Gastrocnemius medialis (tissue), 4 donors: ENCODE measurements around the gene PHC3. TPM values are rescaled to one million over a fixed set of nuclear protein-coding genes. Genes with fewer than 3 reads are reported as not detected.
"Not testable (repeated sequence)": the region's sequence is repeated elsewhere in the genome, so short reads cannot be mapped to it uniquely, and the experiment has no call there.

Experiments
- ATAC-seq, 2 donors: fragments of 150-250 bp; one replicate each; pipeline ENCODE4 v1.9.1; 2016
- DNase-seq, 2 donors: peaks; one replicate each; pipeline ENCODE4 v3.0.0-alpha.2; 2019
- H3K27ac ChIP-seq, 4 donors: fragments of 200-600 bp; sonication (generic); 1 replicate in 1 of 4; 2 replicates in 3 of 4; pipeline ENCODE4 v1.5.1; 2016 to 2018; ENCODE audit warnings: mild to moderate bottlenecking in 2 of 4, moderate library complexity in 1 of 4
- H3K27me3 ChIP-seq, 3 donors: fragments of 200-600 bp; sonication (generic) in 2 of 3; 1 replicate in 1 of 3; 2 replicates in 2 of 3; pipeline versions ENCODE4 v1.5.1 to v1.6.0; 2016 to 2019; ENCODE audit warnings: mild to moderate bottlenecking in 1 of 3, moderate library complexity in 1 of 3
- H3K36me3 ChIP-seq, 2 donors: fragments of 200-600 bp; sonication (generic) in 1 of 2; one replicate each; pipeline ENCODE4 v1.5.1; 2017 to 2018
- H3K4me1 ChIP-seq, 2 donors: fragments of 200-600 bp; sonication (generic) in 1 of 2; one replicate each; pipeline ENCODE4 v1.5.1; 2016 to 2017; ENCODE audit warnings: mild to moderate bottlenecking in 2 of 2
- H3K4me3 ChIP-seq, 4 donors: fragments of 200-600 bp; sonication (generic) in 3 of 4; 1 replicate in 1 of 4; 2 replicates in 3 of 4; pipeline ENCODE4 v1.5.1; 2016 to 2019; ENCODE audit warnings: mild to moderate bottlenecking in 2 of 4
- H3K9me3 ChIP-seq, 3 donors: fragments of 200-600 bp; sonication (generic) in 2 of 3; 1 replicate in 1 of 3; 2 replicates in 2 of 3; pipeline ENCODE4 v1.5.1; 2016 to 2019
- POLR2A ChIP-seq, 2 donors: fragments of 450-650 bp; IDR thresholded peaks; one replicate each; pipeline ENCODE4 v1.6.1; 2017; ENCODE audit warnings: antibody characterized with exemption in 2 of 2, mild to moderate bottlenecking in 2 of 2, moderate library complexity in 2 of 2
- in situ Hi-C, 4 donors: fragments of 200-750 bp; cut with MboI; loops; one replicate each; pipeline versions ENCODE4 v1.15.0 to v1.8.0; 2017; ENCODE audit warnings: low sequenced_read_pairs in 4 of 4
- intact Hi-C: fragments of 100-400 bp; cut with DNase I; formaldehyde crosslinking; loops from one replicate; pipeline ENCODE4 v1.15.1; 2023; ENCODE audit warnings: low total_unique reads
- total RNA-seq, 4 donors: library from RNA; depleted of rRNA; stranded (reverse); fragments of >200 nt; gene quantifications; one replicate each; pipeline versions ENCODE4 v1.1.0 to v1.2.3, GENCODE V29; 2016
- TF ChIP-seq, protein P1 (sequence below), 5 experiments: fragments of 450-650 bp in 3 of 5; fragments of 200-600 bp in 2 of 5; sonication (generic) in 2 of 5; IDR thresholded peaks in 4 of 5; conservative IDR thresholded peaks in 1 of 5; 1 replicate in 4 of 5; 2 replicates in 1 of 5; pipeline ENCODE4 v1.5.1; 2016 to 2019; ENCODE audit warnings: antibody characterized with exemption in 5 of 5, mild to moderate bottlenecking in 3 of 5, moderate library complexity in 3 of 5

Gene PHC3
- total RNA-seq, 4 donors from 2014 or later = 25.4 to 37.0 (median 32.4) TPM

DNA sequence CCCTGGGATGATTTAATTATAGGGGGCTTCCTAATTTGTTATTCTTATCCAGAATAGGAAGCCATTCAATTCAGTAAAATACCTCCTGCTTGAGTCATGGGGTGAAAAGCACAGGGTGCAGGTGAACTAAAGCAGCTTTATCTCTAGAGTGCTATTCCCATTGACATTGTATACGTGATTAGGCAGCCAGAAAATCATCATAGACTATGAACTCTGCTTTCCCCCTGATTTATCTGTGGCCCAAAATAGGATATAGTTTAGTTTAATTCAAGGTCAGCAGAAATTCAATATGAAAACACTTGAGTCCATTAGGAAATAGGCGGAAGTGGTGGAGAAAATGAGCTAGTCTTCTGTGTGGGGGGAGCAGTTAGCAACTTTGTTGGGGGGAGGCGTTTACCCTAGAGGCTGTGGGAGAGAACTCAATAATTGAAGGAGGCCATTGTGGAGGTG, 22.5 kb upstream of the PHC3 start:
- TF ChIP-seq, protein P1, sequence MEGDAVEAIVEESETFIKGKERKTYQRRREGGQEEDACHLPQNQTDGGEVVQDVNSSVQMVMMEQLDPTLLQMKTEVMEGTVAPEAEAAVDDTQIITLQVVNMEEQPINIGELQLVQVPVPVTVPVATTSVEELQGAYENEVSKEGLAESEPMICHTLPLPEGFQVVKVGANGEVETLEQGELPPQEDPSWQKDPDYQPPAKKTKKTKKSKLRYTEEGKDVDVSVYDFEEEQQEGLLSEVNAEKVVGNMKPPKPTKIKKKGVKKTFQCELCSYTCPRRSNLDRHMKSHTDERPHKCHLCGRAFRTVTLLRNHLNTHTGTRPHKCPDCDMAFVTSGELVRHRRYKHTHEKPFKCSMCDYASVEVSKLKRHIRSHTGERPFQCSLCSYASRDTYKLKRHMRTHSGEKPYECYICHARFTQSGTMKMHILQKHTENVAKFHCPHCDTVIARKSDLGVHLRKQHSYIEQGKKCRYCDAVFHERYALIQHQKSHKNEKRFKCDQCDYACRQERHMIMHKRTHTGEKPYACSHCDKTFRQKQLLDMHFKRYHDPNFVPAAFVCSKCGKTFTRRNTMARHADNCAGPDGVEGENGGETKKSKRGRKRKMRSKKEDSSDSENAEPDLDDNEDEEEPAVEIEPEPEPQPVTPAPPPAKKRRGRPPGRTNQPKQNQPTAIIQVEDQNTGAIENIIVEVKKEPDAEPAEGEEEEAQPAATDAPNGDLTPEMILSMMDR (IDR thresholded peaks at IDR 0.05 in 4 of 5, conservative IDR thresholded peaks at IDR 0.05 in 1 of 5) = no peak
- intact Hi-C loops (no loop called here), in situ Hi-C loops (no loop called here)
- H3K4me1 ChIP-seq = no peaks in the 10 kb centered on the region
- H3K9me3 ChIP-seq = no peaks in the 10 kb centered on the region
- no peaks in the 10 kb centered on the region for H3K36me3 ChIP-seq
- DNase-seq = no peak
- no peak overlapping the region for H3K27ac ChIP-seq
- H3K27me3 ChIP-seq = no peaks in the 10 kb centered on the region
- no peak overlapping the region for H3K4me3 ChIP-seq
- ATAC-seq = no peak

DNA sequence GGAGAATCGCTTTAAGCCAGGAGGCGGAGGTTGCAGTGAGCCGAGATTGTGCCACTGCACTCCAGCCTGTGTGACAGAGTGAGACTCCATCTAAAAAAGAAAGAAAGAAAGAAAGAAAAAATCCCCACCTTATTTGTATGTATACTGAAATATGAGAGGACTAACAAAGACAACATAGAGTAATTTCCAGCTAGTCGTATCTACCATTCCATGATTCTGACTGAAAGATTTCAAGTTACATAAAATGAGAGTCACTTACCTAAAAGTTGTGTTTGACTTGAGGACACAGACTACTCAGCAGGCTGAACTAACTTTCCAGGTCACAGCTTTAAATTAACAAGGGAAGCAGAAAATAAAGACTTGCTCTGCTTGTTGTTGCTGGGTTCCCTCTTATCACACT, 21.9 kb upstream of the PHC3 start:
- no peak for DNase-seq

DNA sequence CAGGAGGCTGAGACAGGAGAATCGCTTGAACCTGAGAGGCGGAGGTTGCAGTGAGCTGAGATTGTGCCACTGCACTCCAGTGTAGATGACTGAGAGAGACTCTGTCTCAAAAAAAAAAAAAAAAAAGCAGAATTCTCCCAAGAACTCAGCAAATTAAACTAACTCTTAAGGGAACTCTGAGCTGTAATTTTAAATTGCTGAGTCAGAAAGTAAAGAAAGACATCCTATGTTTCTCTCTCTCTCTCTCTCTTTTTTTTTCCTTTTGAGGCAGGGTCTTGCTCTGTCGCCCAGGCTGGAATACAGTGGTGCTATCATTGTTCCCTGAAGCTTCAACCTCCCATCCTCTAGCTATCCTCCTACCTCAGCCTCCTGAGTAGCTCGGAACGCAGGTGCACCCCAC, 20.0 kb upstream of the PHC3 start:
- in situ Hi-C loops (no loop called here), intact Hi-C loops (no loop called here)
- Histone ChIP-seq H3K36me3 (no peaks in the 10 kb centered on the region), H3K4me3 (no peak overlapping the region), H3K27ac (no peak overlapping the region), H3K4me1 (no peaks in the 10 kb centered on the region), H3K27me3 (no peaks in the 10 kb centered on the region), H3K9me3 (no peaks in the 10 kb centered on the region)
- TF ChIP-seq, protein P1 (IDR thresholded peaks at IDR 0.05 in 4 of 5, conservative IDR thresholded peaks at IDR 0.05 in 1 of 5) = no peak
- TF ChIP-seq POLR2A (IDR thresholded peaks at IDR 0.05) = no peak
- DNase-seq = no peak
- no peak for ATAC-seq

More for the DNA sequence above, 21.9 kb upstream of the PHC3 start:
- H3K4me3 ChIP-seq = no peak overlapping the region
- in situ Hi-C loops (no loop called here), intact Hi-C loops (no loop called here)
- TF ChIP-seq POLR2A (IDR thresholded peaks at IDR 0.05) = no peak
- TF ChIP-seq, protein P1 (IDR thresholded peaks at IDR 0.05 in 4 of 5, conservative IDR thresholded peaks at IDR 0.05 in 1 of 5) = no peak
- H3K4me1 ChIP-seq = no peaks in the 10 kb centered on the region
- ATAC-seq = no peak
- H3K27ac ChIP-seq = no peak overlapping the region
- H3K36me3 ChIP-seq = no peaks in the 10 kb centered on the region
- no peaks in the 10 kb centered on the region for H3K9me3 ChIP-seq
- no peaks in the 10 kb centered on the region for H3K27me3 ChIP-seq

DNA sequence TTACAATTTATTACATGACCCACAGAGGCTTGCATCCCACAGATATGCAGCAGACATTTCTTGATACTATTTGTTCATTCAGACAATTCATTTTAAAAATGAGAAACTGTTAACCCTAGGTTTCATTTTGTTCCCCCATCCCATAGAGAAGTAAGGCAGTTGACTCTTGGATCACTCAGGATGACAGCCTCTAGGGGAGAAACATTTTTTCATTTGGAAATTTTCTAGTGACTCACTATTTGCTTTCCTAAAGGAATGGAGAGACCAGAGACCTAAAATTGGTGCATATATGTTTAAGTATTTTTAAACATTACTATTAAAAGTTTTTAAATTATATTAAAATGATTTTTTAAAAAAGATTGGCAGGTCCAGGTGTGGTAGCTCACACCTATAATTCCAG, 19.5 kb upstream of the PHC3 start:
- no peaks in the 10 kb centered on the region for H3K4me1 ChIP-seq
- H3K9me3 ChIP-seq = no peaks in the 10 kb centered on the region
- TF ChIP-seq, protein P1 (IDR thresholded peaks at IDR 0.05 in 4 of 5, conservative IDR thresholded peaks at IDR 0.05 in 1 of 5) = no peak
- no peak for TF ChIP-seq POLR2A (IDR thresholded peaks at IDR 0.05)
- no peak for ATAC-seq
- H3K36me3 ChIP-seq = no peaks in the 10 kb centered on the region
- H3K27ac ChIP-seq = no peak overlapping the region
- in situ Hi-C loops = no loop called here
- H3K27me3 ChIP-seq = no peaks in the 10 kb centered on the region
- no peak for DNase-seq
- H3K4me3 ChIP-seq = no peak overlapping the region
- intact Hi-C loops = no loop called here

DNA sequence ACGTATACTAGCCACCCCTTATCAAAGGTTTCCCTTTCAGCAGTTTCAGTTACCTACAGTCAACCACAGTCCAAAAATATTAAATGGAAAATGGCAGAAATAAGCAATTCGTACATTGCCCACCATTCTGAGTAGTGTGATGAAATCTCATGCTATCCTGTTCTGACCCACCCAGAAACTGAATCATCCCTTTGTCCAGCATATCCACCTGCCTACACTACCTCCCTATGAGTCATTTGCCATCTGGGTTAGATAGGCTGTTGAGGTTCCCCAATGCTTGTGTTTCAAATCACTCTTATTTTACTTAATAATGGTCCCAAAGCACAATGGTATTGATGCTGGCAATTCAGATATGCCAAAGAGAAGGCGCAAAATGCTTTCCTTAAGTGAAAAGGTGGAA, 15.3 kb upstream of the PHC3 start:
- Histone ChIP-seq H3K36me3 (no peaks in the 10 kb centered on the region), H3K9me3 (no peaks in the 10 kb centered on the region), H3K4me3 (no peak overlapping the region), H3K27ac (no peak overlapping the region), H3K4me1 (no peaks in the 10 kb centered on the region), H3K27me3 (no peaks in the 10 kb centered on the region)
- intact Hi-C loops = no loop called here
- no peak for ATAC-seq
- TF ChIP-seq POLR2A (IDR thresholded peaks at IDR 0.05) = no peak
- TF ChIP-seq, protein P1 (IDR thresholded peaks at IDR 0.05 in 4 of 5, conservative IDR thresholded peaks at IDR 0.05 in 1 of 5) = no peak
- in situ Hi-C loops = no loop called here
- no peak for DNase-seq

DNA sequence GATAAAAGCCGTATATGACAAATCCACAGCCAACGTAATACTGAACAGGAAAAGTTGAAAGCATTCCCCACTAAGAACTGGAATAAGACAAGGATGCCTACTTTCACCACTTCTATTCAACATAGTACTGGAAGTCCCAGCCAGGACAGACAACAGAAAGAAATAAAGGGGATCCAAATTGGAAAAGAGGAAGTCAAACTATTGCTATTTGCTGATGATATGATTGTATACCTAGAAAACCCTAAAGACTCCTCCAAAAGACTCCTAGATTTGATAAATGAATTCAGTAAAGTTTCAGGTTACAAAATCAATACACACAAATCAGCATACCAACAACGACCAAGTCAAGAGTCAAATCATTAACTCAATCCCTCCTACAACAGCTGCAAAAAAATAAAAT, 14.2 kb upstream of the PHC3 start:
- H3K4me3 ChIP-seq, H3K9me3 ChIP-seq, intact Hi-C loops, H3K27me3 ChIP-seq, H3K36me3 ChIP-seq, H3K4me1 ChIP-seq, in situ Hi-C loops, ATAC-seq, H3K27ac ChIP-seq, DNase-seq: not testable (repeated sequence)
